ENCODE data around the gene ENHO.

- TF ChIP-seq CTCF (IDR thresholded peaks at IDR 0.05) (no peak), POLR2A (IDR thresholded peaks at IDR 0.05) (no peak)
Observed at GRCh38 chr9:34514816-34515215, 8.0 kb downstream of the ENHO start.

All from thyroid gland (tissue), 4 donors.